Heart left ventricle (tissue), 13 donors: ENCODE data around the gene GAK.

ENCODE experiments used
- CTCF ChIP-seq, 12 donors: fragments of 200-600 bp; sonication (generic) in 4 of 12; IDR thresholded peaks; one replicate each; pipeline versions ENCODE4 v1.5.0 to v1.8.0; 2018 to 2022; ENCODE audit warnings: antibody characterized with exemption in 12 of 12, mild to moderate bottlenecking in 5 of 12
- POLR2A ChIP-seq, 2 donors: fragments of 450-650 bp; IDR thresholded peaks; one replicate each; pipeline ENCODE4 v1.6.1; 2017; ENCODE audit warnings: antibody characterized with exemption in 2 of 2, mild to moderate bottlenecking in 2 of 2, moderate library complexity in 2 of 2
- donor health status: ischemic (EF 13 %, LVEDD 7.1; RV severe dilation, severe dysfunction).
- donor health status: DM: no; HTN: yes; CAD: no.
- donor health status: DM: no; HTN: no; CAD: no.
- donor health status: ischemic (EF 25% LVEDD 6.9; RV normal size, moderate dysfunction).
- donor health status: ischemic (EF 25% LVEDD 5.7; RV mildly dilated, moderate dysfunction).
- donor health status: ischemic (EF 35%, LVEDD 5.7; RV mildly dilated, moderate dysfunction).
- donor health status: nonischemic (EF 11% LVEDD 7.7; RV severe dilation, severe dysfunction).
- donor health status: DM: yes; HTN: yes; CAD: no.
- donor health status: PGD.
- donor health status: ischemic (EF 29% LVEDD 5.4; RV normal size, mild dysfunction).
- donor health status: nonischemic (EF 23%, LVEDD 6.1; RV moderate dilation, normal function).

GRCh38 chr4:835148-836002 is 96.7 kb downstream of the GAK start:
- TF ChIP-seq CTCF (IDR thresholded peaks at IDR 0.05) (no peak), POLR2A (IDR thresholded peaks at IDR 0.05) (no peak)
